ENCODE data around the gene C1orf159.

The C1orf159 gene

GRCh38 chr1:1090424-1091343, 25.2 kb downstream of the C1orf159 start:
- DNase-seq = no peak

GRCh38 chr1:1089731-1090423, 26.0 kb downstream of the C1orf159 start:
- no peak for DNase-seq

DNA sequence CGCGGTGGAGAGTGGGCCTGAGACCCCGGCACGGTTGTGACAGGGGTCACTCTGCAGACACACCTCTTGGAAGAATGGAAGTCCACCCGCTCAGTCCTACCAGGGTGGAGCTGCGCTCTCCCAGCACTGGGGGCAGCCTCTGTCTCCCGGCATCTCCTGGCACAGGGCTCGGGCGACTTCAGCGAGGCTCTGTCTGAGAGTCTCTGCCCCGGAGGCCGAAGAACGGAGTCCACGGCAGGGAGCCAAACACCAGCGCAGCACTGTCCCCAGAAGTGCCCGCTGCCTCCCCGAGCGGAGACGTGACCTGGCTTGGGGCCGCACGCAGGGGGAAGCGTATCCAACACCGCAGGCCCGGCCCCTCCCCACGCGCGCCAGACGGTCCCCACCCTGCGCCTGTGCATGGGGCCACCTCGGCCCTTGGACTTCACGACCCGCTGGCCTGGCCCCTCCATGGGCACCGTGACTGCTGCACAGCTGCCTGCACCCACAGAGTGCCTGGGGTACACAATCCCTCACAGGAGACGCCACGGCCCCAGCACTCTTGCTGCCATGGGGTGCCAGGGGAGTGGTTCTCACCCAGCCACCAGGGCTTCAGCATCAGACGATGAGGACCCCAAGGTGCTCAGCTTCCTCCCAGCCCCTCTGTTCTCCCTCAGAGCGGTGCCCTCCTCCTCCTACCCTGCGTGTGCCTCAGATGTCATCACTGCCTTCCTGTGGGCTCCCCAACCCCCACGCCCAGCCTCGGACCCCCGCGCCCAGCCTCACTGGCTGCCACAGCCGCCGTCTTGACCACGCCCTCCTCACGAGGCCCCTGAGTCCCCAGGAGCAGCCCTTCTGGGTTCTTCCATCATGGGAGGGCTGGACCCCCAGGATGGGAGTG, 26.8 kb downstream of the C1orf159 start:
- DNase-seq = no peak

- no peak for DNase-seq
Observed at GRCh38 chr1:1088029-1088800, 27.7 kb downstream of the C1orf159 start.

DNA sequence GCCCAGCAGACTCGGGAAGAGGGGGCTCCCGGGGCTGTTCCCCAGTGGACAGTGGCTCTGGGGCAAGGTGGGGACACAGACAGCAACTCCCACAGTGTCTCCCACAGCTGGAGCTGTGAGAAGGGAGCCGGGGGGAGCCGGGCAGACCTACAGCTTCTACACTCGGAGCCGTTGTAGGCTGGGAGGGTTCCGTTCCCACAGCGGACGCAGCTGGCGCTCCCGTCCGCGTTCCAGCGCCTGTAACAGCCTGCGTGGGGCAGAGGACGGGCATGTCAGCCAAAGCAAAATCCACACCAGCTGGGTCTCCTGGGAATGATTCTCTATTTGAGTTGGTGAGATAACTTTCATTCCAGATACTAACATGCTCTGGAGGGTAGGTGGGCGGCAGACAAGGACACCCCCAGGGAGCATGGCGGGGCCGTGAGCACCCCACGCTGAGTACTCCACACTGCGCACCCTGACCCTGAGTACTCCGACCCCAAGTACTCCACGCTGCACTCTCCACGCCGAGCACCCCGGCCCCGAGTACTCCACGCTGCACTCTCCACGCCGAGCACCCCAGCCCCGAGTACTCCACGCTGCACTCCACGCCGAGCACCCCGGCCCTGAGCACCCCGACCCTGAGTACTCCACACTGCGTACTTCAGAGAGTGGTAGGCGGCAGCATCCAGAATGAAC, 28.4 kb downstream of the C1orf159 start:
- DNase-seq = no peak

- DNase-seq = no peak
Observed at GRCh38 chr1:1086911-1087341, 29.0 kb downstream of the C1orf159 start.

- DNase-seq = no peak
Observed at GRCh38 chr1:1085911-1086841, 29.7 kb downstream of the C1orf159 start.

DNA sequence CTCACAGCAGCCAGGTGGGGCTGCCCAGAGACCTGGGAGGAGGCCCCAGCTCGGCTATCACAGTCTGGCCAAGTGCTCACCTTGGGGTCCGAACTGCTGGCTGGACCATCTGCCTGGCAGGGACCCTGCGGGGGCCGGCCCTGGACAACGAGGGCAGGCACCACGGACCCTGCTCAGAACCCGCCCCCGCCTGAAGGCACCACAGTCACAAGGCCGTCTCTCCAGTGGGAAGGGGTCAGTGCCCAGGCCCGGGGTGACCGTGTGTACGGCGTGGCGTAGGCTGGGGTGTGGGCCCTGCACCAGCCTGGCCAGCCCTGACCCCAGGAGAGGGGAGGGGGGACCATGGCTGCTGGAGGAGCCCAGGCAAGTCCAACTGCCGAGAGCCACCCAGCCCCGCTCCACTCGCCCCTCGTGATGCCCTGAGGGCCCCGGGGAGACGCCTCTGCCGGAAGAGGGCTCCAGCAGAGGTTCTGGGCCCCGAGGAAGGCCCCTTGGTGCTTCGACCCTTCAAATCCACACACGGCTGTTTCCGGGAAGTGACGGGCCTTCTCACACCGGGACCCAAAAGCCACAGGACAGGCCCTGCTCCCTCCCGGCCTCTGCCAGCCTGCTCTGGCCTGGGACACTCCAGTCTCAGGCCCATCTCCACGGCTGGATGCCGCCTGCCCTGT, 30.6 kb downstream of the C1orf159 start:
- DNase-seq = no peak

GRCh38 chr1:1084372-1085170, 31.3 kb downstream of the C1orf159 start:
- no peak for DNase-seq

GRCh38 chr1:1083416-1084371, 32.2 kb downstream of the C1orf159 start:
- no peak for DNase-seq

DNA sequence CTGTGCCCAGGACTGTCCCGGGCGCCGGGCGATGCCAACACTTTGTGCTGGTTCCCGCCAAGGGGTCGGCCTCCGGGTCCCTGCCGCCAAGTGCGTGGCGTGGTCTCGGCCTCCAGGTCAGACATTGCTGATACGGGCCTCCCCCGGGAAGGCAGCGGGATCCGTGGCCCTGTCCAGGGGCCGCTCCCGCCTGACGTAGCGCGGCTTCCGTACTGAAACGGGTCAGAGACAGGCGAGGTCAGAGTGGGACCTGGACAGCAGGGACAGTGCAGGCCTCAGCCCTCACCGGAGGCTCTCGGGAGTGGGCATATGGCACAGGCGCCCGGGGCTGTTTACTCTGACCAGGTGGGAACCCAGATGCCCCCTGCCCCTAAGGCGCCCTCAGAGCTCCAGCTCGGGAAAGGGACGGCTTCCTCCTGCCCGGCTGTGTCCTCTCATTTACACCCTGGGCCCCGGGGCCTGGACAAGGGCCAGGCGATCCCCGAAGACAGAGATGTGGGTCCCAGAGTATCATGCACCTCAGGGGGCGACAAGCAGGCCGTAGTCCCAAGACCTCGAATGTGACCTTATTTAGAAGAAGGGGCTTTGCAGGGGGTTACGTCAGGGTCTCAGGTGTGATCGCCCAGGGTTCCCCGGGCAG, 33.0 kb downstream of the C1orf159 start:
- no peak for DNase-seq

DNA sequence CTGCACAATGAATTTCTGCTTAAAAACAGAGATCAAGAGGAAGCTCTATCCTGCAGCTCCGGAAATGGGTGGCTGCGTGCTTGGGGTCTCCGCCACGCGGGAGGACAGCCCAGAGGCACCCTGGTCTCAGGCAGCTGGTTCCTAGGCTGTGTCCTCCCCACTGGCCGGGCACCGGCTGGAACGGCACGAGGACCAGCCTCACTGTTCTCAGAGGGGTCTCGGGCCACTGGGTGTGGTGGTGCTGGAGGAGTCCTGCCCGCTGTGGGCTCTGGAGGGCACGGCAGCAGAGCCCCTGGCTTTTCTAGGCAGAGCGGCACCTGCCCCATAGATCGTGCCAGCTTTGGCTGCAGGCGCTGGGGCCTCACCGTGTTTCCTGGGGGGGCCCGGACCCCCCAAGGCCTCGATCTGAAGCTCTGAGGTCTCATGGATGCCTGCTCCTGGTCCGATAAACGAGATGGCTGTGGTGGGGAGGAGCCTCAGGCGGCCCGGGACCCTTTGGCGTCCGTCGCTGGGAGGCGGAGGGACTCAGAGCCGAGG, 33.6 kb downstream of the C1orf159 start:
- DNase-seq = no peak

- no peak for DNase-seq
Observed at GRCh38 chr1:1081311-1082238, 34.3 kb downstream of the C1orf159 start.

- DNase-seq = no peak
Observed at GRCh38 chr1:1080951-1081310, 35.0 kb downstream of the C1orf159 start.

GRCh38 chr1:1080122-1080757, 35.6 kb downstream of the C1orf159 start:
- DNase-seq = no peak
